H1 (cell line): Measurements from ENCODE around the gene SEMA3G. TPM values are rescaled to one million over a fixed set of nuclear protein-coding genes. Genes with fewer than 3 reads are reported as not detected.

Experiments
- FOSL1 ChIP-seq: IDR thresholded peaks from 2 replicates; pipeline ENCODE4 v1.6.1; 2011; ENCODE audit warnings: mild to moderate bottlenecking, low read depth, low read length, moderate library complexity; ENCODE audit not compliant: insufficient read depth
- SIX5 ChIP-seq: IDR thresholded peaks from 2 replicates; pipeline ENCODE4 v1.6.1; 2011; ENCODE audit warnings: mild to moderate bottlenecking, low read depth, low read length
- TBP ChIP-seq: IDR thresholded peaks from 2 replicates; pipeline ENCODE4 v1.6.1; 2011; ENCODE audit warnings: low read depth, low read length, improper control_type of control experiment
- ZNF274 ChIP-seq: IDR thresholded peaks from 2 replicates; pipeline ENCODE4 v1.7.0; 2012; ENCODE audit warnings: low read length, borderline replicate concordance; ENCODE audit errors: extremely low read depth
- polyA plus RNA-seq, 7 experiments: library from polyadenylated mRNA; depleted of rRNA in 3 of 7; stranded (reverse) in 5 of 7; unstranded in 2 of 7; fragments of >200 nt in 5 of 7; fragments of 200-250 nt in 2 of 7; gene quantifications; 1 replicate in 5 of 7; 2 replicates in 1 of 7; 4 replicates in 1 of 7; pipeline versions ENCODE4 v1.2.1 to v1.2.3, GENCODE V29; 2011 to 2013; ENCODE audit warnings: missing spikeins in 2 of 7, mixed read lengths in 2 of 7
- total RNA-seq: library from RNA; stranded (reverse); fragmentation: NEBNext Ultra II Directional; extraction: Animal tissue kit (Norgen Biotek cat#: 25700); gene quantifications from 2 replicates; pipeline ENCODE4 v1.2.1, GENCODE V29; 2021
- TF ChIP-seq, protein P1 (sequence below): IDR thresholded peaks from 2 replicates; pipeline ENCODE4 v1.6.1; 2011; ENCODE audit warnings: low read depth, mild to moderate bottlenecking, low read length; ENCODE audit not compliant: insufficient read depth

The SEMA3G gene
- total and polyA plus RNA-seq, 2 of the 8 experiments (the other 6 are each of a cell fraction or from before 2014, with no cell fraction given), result 0.95 to 1.5 TPM

DNA sequence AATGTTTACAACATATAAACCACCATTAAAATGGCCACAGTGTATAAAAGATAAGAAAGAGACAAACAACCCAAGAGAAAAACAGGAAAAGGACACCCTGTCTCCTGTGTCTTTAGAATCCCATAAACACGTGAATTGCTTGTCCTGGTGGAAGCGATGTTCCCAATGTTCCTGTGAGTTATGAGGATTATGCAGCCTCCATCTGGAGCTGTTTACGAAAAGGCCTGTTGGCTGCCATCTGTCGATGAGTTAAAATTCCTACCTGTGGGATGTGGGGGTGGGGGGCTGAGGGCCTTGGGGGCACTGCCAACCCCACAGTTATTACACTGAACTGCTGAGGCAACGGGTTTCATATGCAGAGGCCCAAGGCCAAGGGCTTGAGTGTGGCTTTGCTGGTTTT, 24.1 kb upstream of the SEMA3G start (continued):
- no peak for TF ChIP-seq TBP
- TF ChIP-seq ZNF274, result no peak
- TF ChIP-seq SIX5, result no peak
- TF ChIP-seq FOSL1, result no peak
- TF ChIP-seq, protein P1, sequence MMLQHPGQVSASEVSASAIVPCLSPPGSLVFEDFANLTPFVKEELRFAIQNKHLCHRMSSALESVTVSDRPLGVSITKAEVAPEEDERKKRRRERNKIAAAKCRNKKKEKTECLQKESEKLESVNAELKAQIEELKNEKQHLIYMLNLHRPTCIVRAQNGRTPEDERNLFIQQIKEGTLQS, result no peak
- TF ChIP-seq, all 59 proteins: peak for 0
